ENCODE data around the gene ITGA7.

GRCh38 chr12:55642267-55642666 lies 65.4 kb downstream of the ITGA7 start:
- TF ChIP-seq POLR2A (IDR thresholded peaks at IDR 0.05) (no peak), CTCF (IDR thresholded peaks at IDR 0.05) (no peak)
